Embryonic facial prominence (tissue), 1 donor: Measurements from ENCODE around the gene PTGES2.
"Not testable (repeated sequence)": the region's sequence is repeated elsewhere in the genome, so short reads cannot be mapped to it uniquely, and the experiment has no call there.

Experiments
- DNase-seq: peaks from one replicate; pipeline ENCODE4 v3.0.0-alpha.2; 2016; ENCODE audit errors: extremely low spot score

The PTGES2 gene

DNA sequence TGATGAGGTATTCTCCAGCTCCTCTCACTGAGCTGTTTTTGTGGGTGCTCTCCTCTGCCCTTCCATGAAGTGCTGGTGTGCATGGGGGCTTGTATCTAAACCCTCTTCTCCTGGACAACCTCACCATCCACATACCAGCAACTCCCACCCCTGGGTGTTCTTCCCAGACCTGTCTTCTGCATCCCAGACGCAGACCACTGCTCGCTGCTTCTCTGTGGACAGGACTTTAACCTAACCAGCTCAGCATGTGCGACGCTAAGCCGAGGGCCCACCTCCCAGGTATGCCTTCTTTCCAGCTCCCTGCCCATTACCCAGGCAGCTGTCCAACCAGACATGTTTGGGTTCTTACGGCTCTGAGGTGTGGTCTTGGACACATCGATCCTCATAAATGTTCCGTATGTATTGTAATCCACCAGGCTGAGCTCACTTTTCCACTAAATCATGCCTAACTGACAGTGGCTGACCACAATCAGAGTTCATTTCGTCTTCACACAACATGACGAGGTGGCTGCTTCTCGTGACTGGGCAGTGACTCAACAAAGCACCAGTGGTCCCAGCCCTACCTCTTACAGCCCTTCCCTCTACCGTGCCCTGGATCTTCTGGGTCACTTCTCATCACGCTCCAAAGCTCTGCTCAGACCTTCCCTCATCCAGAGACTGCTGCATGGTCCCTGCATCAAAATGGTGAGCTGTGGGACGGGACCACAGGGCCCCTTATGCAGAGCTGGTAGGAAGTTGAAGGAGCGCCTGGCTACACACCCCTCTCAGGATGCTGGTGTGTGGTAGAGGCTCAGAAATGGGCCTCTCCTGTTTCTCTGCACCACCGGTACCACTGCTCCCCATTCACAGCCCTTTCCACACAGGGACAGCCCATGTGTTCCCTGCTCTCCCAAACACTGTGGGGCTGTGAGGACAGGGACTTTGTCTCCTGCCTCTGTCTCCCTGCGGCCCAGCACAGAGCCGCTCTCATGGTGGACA is 9.6 kb upstream of the PTGES2 start:
- DNase-seq: no peak

DNA sequence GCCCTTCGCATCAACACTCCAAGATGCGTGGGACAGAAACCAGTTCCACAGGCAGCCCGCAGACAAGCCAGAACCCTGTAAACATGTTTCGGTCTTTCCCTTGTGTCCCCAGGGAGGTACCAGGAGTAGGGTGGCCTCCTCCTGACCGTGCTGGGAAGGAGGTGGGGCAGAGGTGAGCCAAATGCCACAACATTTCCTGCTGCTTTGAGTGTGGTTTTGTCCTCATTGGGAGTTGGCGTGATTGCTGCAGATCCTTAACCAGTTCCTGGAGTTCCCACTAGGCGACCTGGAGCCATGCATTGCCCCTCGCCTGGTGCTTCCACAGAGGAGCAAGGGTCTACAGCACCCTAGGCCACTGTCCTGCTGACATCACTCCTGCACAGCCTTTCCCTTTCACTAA is 8.0 kb upstream of the PTGES2 start:
- not testable (repeated sequence) for DNase-seq

DNA sequence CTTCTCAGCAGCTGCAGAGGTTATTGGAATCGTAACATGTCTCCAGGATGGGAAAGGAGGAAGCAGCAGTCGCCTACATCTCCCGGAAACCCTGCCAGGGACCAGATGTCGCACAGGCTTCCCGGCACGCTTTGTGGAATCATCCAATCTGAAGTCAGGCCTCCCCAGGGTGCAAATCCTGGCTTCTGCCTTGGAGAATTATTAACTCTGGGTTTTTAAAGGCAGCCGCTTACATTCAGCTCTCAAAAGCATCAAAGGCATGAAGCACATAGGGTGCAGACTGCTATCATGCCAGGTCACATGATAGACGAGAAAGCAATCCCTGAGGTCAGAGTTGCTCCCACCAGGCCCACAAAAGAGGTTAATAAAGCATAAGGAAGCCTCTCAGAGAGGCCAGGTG is 4.6 kb upstream of the PTGES2 start:
- DNase-seq: not testable (repeated sequence)

DNA sequence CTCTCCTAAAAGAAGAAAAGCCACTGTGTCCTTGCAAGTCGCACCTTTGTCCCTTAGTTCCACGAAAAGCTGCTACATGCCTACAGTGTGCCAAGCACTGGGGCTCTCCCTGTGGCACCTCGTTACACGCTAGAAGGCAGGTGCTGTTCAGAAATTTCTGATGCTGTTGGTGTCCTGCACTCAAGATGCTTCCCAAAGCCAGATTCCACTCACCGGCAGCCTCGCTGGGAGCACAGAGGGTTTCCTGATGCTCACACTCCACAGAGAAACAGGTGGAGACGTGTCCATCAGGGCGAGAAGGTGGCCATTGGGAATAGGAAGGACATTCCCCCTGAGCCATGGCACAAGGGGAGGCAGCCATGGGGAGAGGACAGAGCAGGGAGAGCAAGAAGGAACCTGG is 3.8 kb upstream of the PTGES2 start:
- not testable (repeated sequence) for DNase-seq

DNA sequence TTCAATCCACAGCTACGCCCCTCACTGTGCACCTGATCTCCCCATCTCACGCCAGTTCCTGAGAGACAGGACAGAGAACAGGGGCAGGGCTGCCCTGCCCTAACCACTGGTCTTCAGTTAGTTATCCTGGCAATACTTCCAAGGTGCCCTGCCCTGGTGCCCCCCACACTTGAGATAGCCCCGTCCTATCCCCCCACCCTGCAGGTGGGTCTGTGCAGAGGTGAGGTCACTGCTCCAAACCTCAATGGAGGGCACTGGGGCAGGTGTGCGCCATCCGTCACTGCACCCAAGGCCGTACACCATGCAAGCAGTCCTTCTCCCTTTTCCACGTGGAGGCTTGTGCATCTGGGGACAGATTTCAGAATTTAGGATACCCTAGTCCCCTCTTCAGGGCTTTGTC is 3.1 kb upstream of the PTGES2 start:
- DNase-seq: not testable (repeated sequence)

DNA sequence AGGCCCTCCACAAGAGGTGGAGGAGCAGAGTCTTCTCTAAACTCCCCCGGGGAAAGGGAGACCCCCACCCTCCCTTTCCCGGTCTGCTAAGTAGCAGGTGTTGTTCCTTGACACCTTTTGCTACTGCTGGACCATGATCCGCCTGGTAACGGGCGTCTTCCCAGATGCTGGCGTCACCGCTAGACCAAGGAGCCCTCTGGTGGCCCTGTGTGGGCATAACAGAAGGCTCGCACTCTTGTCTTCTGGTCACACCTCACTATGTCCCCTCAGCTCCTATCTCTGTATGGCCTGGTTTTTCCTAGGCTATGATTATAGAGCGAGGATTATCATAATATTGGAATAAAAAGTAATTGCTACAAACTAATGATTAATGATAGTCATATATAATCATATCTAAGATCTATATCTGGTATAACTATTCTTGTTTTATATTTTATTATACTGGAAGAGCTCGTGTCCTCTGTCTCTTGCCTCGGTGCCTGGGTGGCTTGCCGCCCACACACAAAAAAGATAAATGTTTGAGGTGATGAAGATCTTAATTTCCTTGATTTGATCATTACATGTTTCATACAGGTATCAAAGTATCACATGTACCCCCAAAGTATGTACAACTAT is 2.6 kb upstream of the PTGES2 start:
- not testable (repeated sequence) for DNase-seq

DNA sequence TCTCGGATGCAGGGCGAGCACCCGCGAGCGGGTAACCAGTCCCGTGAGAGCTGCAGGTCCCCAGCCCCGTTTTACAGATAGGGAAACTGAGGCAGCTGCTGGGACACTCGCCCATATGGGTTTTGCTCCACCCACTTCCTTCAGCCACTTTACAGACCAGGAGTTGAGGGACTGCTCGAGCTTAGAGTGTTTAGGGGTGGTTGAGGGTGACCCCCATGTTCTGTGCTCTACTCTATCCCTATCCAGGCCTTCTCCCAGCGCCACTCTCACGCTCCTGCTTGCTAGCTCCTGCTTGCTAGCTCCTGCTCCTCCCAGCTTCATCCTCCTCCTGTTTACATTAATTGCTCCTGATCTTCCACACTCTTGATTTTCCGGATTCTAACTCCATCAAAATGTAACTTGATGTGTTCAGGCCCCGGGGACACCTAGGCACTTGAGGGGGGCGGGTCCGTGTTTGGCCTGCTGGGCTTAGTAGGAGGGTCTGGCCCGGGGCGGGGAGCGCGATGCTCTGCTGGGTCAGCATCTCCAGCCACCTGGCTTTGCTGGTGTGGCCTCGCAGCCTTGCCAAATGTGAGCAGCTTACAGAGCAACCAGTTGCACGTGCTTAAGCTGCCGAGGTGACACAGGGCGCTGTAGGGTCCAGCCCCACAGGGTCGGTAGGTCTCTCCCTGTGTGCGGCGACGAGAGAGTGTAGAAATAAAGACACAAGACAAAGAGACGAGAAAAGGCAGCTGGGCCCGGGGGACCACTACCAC is 1.5 kb upstream of the PTGES2 start:
- DNase-seq: no peak

DNA sequence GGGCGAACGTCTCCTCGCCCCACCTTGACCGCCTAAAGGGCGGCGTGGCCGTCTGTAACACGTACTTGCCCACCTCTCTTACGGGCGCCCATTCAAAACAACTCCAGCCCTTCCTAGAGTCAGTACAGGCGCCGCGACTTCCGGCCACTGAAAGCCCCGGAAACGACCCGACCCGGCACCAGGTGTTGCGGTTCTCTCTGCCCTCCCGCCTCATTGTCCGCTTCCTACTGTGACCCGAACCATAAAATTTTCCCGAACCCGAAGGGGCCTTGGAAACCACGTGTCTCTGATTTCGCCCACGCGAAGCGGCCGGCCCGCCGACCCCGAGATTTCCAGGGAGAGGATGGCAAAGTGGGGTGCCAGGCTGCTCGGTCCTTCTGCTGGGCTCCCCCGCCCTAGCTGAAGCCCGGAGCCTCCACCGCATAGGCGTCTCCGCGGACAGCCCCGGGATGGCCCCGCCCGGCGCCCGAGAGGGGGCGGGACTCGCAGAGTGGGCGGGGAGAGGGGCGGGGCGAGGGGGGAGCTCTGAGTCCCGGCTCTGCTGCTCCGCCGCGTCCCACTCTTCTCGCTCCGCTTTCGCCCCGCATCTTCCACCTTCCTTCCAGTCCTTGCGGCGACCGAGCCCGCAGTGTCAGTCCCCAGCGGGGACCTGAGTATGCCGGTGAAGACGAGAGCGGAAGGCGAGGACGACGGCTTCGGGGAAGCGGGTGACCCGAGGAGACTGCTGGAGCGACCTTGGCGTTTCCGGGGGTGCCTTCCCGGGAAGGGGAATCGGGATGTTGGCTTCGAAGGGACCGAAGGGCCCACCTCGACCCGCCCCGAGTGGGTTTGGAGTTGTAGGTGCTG is 684 bp upstream of the PTGES2 start:
- peak; percentile 78 for DNase-seq

DNA sequence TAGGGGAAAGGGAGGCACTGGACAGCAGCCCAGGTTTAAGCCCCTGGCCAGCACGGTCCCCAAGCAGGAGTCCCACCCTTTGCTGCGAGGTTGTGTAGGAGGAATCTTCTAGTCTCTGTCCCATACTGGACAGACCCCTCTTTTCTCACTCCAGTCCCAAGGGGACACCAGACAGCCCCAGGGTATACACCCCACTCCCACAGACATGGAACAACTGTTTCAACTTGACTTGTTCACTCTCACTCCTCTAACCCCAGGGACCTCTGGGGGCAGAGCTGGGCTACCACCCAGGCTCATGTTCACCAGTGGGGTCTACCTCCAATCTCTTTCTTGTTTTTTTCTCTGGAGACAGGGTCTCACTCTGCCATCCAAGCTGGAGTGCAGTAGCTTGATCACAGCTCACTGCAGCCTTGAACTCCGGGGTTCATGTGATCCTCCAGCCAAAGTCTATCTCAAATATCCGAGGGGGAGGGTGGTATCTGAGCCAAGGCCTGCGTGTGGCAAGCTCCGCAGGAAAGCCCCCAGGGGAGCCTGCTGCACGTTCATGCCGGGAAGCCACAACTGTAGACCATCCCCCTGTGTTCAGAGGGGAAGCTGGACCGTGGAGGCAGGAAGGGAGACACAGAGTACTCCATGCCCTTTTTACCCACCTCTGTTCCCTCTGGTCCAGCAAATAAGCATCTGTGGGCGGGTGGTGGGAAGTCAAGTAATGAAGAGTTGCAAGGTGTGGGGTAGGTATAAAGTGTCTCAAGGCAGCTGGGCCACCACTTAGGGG is 1.8 kb downstream of the PTGES2 start:
- DNase-seq: no peak

DNA sequence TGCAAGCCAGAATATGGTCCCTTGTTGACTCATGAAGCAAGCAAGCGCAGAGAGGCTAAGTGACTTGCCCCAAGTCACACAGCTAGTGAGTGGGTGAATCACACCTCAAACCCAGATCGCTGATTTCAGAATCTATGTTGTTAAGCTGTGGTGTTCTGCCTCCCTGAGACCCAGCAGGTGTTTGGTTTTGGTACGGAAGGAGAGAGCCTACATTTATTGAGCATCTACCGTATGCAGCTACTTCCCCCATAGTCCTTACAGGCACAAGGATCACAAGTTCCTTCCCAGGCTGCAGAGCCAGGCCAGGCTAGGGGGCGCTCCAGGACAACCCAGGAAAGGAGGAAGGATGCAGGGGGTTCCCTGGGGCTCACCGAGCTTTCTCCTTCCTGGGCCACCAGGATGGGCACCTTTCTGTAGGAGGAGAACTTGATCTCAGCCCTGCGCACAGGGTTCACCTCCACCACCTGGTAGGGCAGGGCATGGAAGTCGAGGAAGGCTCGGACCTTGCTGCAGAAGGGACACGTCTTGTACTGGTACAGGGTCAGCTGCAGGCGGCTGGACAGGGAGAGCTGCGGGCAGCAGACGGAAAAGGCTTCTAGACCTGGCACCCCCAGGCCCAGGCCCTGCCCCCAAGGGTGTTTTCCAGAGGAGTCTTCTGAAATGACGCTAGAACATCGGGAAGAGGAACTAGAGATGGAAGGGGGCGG is 2.5 kb downstream of the PTGES2 start:
- DNase-seq: no peak

DNA sequence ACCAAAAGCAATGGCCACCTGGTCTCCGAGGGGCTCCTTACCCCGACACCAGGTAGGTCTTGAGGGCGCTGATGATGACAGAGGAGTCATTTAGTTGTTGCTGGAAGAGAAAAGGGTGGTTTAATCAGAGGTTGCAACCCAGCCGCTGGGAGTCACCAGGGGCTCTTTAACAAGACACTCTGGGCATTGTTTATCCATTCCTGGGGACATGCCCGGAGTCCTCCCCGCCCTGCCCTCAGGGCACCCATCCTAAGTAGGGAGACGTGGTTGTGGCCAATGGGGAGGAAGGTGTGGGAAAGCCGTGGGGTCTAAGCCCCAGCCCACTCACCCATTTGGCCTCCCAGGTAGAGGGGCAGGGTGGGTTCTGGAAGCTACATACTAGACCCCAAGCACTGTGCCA is 3.1 kb downstream of the PTGES2 start:
- no peak for DNase-seq

DNA sequence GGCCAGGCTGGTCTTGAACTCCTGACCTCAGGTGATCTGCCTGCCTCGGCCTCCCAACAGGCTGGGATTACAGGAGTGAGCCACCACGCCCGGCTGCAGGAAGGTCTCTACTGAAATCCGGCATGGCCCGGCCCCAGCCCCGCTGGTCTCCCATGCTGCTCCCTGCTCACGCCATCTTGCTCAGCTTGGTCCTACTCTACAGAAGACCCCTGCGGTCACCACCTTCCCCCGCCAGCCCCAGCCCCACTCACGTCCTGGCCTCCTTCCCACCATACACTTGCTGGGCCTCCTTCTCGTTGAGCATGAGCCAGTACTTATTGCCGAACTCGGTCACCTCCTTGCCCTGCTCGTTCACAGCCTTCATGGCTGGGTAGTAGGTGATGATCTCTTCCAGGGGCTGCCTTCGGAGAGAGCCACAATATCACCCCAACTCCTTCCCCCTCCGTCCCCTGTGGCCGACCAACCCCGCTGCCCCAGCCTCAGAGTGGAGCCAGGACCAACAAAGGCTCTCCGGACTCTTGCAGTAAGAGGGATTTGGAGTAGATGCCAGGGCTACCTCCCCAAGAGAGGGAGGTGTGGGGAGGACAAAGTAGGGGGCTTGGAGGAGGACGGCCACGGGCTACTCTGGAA is 4.0 kb downstream of the PTGES2 start:
- no peak for DNase-seq

DNA sequence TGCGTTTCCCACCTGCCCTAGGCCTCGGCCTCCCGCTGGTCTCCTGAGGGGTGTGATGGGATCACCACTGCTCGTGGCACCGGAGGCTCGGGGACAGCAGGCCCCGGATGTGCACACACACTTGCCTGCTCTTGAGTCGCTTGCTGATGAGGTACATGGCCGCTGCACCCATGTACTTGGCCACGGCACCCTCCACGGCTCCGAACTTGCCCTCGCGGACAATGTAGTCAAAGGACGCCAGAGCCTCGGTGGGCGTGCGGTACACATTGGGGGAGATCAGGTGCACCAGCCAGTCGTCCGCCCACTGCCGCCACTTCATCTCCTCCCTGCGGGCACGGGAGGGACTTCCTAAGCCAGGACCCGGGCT is 4.7 kb downstream of the PTGES2 start:
- no peak for DNase-seq

DNA sequence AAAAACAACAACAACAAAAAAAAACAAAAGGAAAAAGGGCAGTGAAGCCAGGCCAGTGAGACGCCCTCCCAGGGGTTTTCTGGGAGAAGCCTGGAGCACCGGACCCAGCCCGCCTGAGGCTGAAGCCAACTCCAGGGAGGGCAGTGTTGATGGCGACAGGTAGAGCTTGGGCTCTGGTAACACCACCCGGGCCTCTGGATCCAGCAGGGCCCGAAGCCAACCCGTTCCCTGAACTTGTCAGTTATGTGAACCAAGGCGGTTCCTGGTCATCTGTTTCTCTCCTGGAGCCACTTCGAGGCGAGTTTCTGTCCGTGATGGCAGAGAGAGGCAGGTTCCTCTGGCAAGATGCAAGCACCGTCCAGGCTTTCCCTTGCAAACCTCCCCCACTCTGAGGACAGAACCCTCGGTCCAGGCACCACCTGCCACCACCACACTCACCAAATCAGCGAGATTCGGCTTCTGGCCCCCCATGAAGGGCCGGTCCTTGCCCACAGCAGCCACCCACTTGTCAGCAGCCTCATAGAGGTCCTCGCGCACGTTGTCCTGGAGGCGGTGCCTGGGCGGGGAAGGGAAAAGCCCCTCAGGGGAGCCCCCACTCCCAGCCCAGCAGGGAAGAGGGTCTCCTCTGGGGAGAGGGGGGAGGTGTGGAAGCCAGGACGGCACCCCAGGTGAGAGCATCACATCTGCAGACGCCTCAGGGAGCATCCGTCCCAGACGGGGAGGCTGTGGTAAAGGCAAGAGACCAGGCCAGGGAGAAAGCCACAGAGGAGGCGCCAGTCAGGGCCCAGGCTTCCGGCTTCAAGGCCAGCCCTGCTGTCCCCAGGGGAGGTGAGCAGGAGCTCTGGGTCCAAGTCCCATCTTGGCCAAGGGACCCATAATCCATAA is 5.4 kb downstream of the PTGES2 start:
- no peak for DNase-seq

DNA sequence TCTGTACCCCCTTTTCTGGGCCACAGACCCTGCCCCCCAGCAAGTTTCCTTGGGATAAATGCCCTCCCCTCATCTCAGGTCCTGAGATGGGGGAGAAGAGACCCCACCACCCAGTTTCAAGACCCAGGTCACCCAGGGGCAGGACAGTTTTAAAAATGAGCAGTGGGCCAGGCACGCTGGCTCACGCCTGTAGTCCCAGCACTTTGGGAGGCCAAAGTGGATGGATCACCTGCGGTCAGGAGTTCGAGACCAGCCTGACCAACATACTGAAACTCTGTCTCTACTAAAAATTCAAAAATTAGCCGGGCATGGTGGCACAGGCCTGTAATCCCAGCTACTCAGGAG is 6.1 kb downstream of the PTGES2 start:
- DNase-seq: no peak

DNA sequence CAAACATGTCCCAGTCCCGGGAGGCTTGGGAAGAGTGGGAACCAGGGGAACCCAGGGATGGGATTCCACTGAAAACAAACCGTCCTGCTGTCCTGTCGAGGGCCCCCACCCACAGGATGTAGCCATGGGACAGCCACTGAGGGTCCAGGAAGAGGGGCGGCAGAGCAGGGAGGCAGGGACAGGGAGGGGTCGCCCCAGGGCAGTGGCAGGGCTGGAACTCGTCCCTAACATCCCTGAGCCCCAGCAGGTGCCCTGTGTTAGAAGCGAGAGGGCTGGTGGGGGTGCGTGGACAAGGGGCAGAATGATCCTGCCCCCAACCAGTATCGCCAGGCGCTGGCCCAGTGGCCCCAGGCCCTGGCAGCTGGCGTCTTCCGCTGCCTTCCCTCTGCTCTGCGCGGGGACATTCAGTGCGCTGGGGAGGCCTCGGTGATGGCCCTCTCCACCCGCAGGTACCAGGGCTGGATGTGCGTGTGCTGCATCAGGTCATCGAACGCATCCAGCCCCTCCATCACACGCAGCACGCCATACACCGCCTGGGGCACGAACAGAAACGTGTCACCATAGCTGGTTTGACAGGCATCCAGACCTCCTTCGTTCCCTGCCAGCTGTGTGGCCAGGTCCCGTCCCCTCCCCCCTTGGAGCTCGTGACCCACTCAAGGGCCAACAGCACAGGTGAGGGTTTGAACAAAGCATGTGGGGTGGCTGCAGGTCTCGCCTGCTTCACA is 6.6 kb downstream of the PTGES2 start:
- DNase-seq: no peak

DNA sequence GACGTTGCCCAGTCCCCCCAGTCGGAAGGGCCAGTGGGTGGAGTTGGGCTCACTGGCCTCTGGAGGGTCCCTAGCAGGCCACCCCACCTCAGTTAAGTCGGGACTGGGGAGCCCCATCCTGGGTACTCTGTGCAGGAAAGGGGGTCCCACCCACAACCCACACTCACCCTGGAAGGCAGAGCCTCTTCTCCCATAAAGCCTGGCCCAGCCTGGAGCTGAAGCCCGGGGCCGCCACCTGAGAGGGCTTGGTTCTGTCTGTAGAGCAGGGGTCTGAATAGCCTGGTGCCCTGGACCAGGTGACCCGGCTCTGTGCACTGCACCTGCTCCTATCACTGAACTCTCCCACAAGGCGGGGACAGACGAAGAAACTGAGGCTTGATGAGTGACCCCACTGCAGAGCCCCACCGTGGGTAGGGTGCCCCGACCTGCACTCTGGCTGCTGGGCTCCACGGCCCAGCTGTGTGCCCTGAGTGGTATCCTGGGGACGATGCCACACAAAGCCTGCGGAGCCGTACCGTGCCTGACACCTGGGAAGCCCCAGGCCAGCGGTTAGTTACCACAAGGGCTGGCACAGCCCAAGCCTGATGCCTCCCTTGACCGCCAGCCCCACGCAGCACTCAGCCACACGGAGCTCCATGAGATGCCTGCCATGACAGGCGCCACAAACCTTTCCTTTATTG is 7.3 kb downstream of the PTGES2 start:
- no peak for DNase-seq
